ENCODE data around the gene FRK.

DNA sequence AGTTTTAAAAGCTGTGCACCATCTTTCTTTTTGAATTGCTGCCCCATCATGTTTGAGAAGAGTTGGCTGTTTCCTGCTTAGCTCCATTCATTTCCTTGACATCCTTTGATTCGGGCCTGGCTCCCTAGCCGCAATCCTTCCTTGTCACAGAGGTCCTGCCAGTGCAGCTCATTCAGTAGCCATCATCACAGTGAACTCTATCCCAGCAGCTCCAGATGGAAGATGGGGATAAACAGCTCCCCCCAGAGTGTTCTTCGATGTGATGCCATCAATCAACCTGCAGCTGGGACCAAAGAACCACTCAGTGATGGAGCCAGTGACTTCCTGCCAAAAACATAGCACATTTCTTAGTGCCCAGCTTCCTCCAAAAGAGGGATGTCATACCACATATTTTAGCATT lies 158.8 kb downstream of the FRK start:
- TF ChIP-seq, protein P1, sequence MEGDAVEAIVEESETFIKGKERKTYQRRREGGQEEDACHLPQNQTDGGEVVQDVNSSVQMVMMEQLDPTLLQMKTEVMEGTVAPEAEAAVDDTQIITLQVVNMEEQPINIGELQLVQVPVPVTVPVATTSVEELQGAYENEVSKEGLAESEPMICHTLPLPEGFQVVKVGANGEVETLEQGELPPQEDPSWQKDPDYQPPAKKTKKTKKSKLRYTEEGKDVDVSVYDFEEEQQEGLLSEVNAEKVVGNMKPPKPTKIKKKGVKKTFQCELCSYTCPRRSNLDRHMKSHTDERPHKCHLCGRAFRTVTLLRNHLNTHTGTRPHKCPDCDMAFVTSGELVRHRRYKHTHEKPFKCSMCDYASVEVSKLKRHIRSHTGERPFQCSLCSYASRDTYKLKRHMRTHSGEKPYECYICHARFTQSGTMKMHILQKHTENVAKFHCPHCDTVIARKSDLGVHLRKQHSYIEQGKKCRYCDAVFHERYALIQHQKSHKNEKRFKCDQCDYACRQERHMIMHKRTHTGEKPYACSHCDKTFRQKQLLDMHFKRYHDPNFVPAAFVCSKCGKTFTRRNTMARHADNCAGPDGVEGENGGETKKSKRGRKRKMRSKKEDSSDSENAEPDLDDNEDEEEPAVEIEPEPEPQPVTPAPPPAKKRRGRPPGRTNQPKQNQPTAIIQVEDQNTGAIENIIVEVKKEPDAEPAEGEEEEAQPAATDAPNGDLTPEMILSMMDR (IDR thresholded peaks at IDR 0.05), result no peak
- TF ChIP-seq POLR2AphosphoS5 (IDR thresholded peaks at IDR 0.05), result no peak
